ENCODE results near the gene ADCY1.

ADCY1 gene

GRCh38 chr7:45622058-45622457 is 47.9 kb downstream of the ADCY1 start:
- intact Hi-C loops (cut with DNase I): no loop called here
- DNase-seq: peak in 1 of 10 donors; percentile 50

- intact Hi-C loops (cut with DNase I): no loop called here
- DNase-seq: peak in 1 of 10 donors; percentile 27
Observed at GRCh38 chr7:45623157-45623556, 49.0 kb downstream of the ADCY1 start.

GRCh38 chr7:45623740-45624391 is 49.7 kb downstream of the ADCY1 start:
- peak in 1 of 10 donors; percentile 40 for DNase-seq
- intact Hi-C loops (cut with DNase I): no loop called here

- DNase-seq: no peak
- intact Hi-C loops (cut with DNase I): no loop called here
Observed at GRCh38 chr7:45624392-45624760, 50.2 kb downstream of the ADCY1 start.

GRCh38 chr7:45625067-45625466 is 50.9 kb downstream of the ADCY1 start:
- intact Hi-C loops (cut with DNase I): no loop called here
- peak in 1 of 10 donors; percentile 45 for DNase-seq

GRCh38 chr7:45625714-45626440 is 51.7 kb downstream of the ADCY1 start:
- intact Hi-C loops (cut with DNase I): no loop called here
- DNase-seq: peak in 1 of 10 donors; percentile 37

GRCh38 chr7:45626441-45627430 is 52.6 kb downstream of the ADCY1 start:
- intact Hi-C loops (cut with DNase I): no loop called here
- DNase-seq: peak in 2 of 10 donors; percentile 45 to 76

GRCh38 chr7:45627691-45628456 is 53.7 kb downstream of the ADCY1 start:
- no peak for DNase-seq
- intact Hi-C loops (cut with DNase I): no loop called here

GRCh38 chr7:45631569-45631968 is 57.4 kb downstream of the ADCY1 start:
- intact Hi-C loops (cut with DNase I): no loop called here
- DNase-seq: no peak

GRCh38 chr7:45636733-45637132 is 62.6 kb downstream of the ADCY1 start:
- intact Hi-C loops (cut with DNase I): no loop called here
- peak in 1 of 10 donors; percentile 9 for DNase-seq

- DNase-seq: no peak
Observed at GRCh38 chr7:45638916-45639315, 64.7 kb downstream of the ADCY1 start.

GRCh38 chr7:45642044-45642443 is 67.9 kb downstream of the ADCY1 start:
- no peak for DNase-seq
- intact Hi-C loops (cut with DNase I): no loop called here

More at GRCh38 chr7:45638916-45639315, 64.7 kb downstream of the ADCY1 start:
- intact Hi-C loops (cut with DNase I): no loop called here

- DNase-seq: no peak
Observed at GRCh38 chr7:45643630-45644029, 69.5 kb downstream of the ADCY1 start.

GRCh38 chr7:45644237-45644636 is 70.1 kb downstream of the ADCY1 start:
- intact Hi-C loops (cut with DNase I): no loop called here
- peak in 1 of 10 donors; percentile 2 for DNase-seq

More at GRCh38 chr7:45643630-45644029, 69.5 kb downstream of the ADCY1 start:
- intact Hi-C loops (cut with DNase I): no loop called here

GRCh38 chr7:45645141-45645969 is 71.2 kb downstream of the ADCY1 start:
- peak in 1 of 10 donors; percentile 1 for DNase-seq
- intact Hi-C loops (cut with DNase I): no loop called here

GRCh38 chr7:45646207-45646821 is 72.1 kb downstream of the ADCY1 start:
- intact Hi-C loops (cut with DNase I): no loop called here
- peak in 1 of 10 donors; percentile 54 for DNase-seq

GRCh38 chr7:45646996-45647825 is 73.0 kb downstream of the ADCY1 start:
- peak in 3 of 10 donors; percentile 46 to 88 (median 75) for DNase-seq
- intact Hi-C loops (cut with DNase I): no loop called here

Measured in posterior cingulate gyrus (tissue), 11 donors.